ENCODE results near the gene DPP10. TPM values are rescaled to one million over a fixed set of nuclear protein-coding genes. Genes with fewer than 3 reads are reported as not detected.

DPP10 gene
- total and polyA plus RNA-seq, 10 donors = 0.02 TPM; not detected in 9

GRCh38 chr2:114925296-114926255 is 483.1 kb downstream of the DPP10 start:
- TF ChIP-seq, protein P1, sequence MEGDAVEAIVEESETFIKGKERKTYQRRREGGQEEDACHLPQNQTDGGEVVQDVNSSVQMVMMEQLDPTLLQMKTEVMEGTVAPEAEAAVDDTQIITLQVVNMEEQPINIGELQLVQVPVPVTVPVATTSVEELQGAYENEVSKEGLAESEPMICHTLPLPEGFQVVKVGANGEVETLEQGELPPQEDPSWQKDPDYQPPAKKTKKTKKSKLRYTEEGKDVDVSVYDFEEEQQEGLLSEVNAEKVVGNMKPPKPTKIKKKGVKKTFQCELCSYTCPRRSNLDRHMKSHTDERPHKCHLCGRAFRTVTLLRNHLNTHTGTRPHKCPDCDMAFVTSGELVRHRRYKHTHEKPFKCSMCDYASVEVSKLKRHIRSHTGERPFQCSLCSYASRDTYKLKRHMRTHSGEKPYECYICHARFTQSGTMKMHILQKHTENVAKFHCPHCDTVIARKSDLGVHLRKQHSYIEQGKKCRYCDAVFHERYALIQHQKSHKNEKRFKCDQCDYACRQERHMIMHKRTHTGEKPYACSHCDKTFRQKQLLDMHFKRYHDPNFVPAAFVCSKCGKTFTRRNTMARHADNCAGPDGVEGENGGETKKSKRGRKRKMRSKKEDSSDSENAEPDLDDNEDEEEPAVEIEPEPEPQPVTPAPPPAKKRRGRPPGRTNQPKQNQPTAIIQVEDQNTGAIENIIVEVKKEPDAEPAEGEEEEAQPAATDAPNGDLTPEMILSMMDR (IDR thresholded peaks at IDR 0.05 in 8 of 11, conservative IDR thresholded peaks at IDR 0.05 in 3 of 11) = no peak
- TF ChIP-seq POLR2AphosphoS5 (IDR thresholded peaks at IDR 0.05) (no peak), POLR2A (IDR thresholded peaks at IDR 0.05) (no peak)
- Histone ChIP-seq H3K9me3 (peaks cover 0 to 51% (median 30%) of the 10 kb centered on the region in 8 donors), H3K4me3 (no peak overlapping the region), H3K27me3 (replicated peaks in 1 of 7) (no peaks in the 10 kb centered on the region), H3K27ac (no peak overlapping the region), H3K4me1 (no peaks in the 10 kb centered on the region), H3K36me3 (no peaks in the 10 kb centered on the region)
- intact Hi-C loops (cut with DNase I; ENCODE audit: low total_unique reads) = no loop called here
- DNase-seq = no peak
- WGBS, 5 donors = 70 to 77% (median 75%) methylated on average over 10 of the region's 10 CpGs

GRCh38 chr2:114926303-114926702 is 483.9 kb downstream of the DPP10 start:
- peaks cover 0 to 57% (median 31%) of the 10 kb centered on the region in 8 donors for H3K9me3 ChIP-seq
- no peaks in the 10 kb centered on the region for H3K36me3 ChIP-seq
- 78 to 90% (median 83%) methylated on average over 4 of the region's 4 CpGs for WGBS, 5 donors
- DNase-seq = no peak
- intact Hi-C loops (cut with DNase I; ENCODE audit: low total_unique reads) = no loop called here
- no peaks in the 10 kb centered on the region for H3K4me1 ChIP-seq
- TF ChIP-seq, protein P1 (IDR thresholded peaks at IDR 0.05 in 8 of 11, conservative IDR thresholded peaks at IDR 0.05 in 3 of 11) = no peak
- TF ChIP-seq POLR2A (IDR thresholded peaks at IDR 0.05) (no peak), POLR2AphosphoS5 (IDR thresholded peaks at IDR 0.05) (no peak)
- no peak overlapping the region for H3K27ac ChIP-seq
- H3K4me3 ChIP-seq = no peak overlapping the region
- no peaks in the 10 kb centered on the region for H3K27me3 ChIP-seq (replicated peaks in 1 of 7)

DNA sequence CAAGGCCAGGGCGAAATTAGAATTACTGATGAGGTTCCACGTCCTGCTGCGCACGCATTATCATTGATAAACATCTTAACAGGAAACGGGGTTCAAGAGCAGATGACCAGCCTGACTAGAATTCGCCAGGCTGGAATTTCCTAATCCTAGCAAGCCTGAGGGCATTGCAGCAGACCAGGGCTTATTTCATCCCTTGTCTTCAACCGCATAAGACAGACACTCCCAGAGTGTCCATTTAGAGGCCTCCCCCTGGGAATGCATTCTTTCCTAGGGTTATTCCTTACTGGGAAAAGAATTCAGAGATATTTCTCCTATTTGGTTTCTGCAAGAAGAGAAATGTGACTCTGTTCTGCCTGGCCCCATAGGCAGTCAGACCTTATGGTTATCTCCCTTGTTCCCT is 486.8 kb downstream of the DPP10 start:
- no peaks in the 10 kb centered on the region for H3K27me3 ChIP-seq (replicated peaks in 1 of 7)

More for the DNA sequence above, 486.8 kb downstream of the DPP10 start:
- no peak for TF ChIP-seq POLR2A (IDR thresholded peaks at IDR 0.05)
- no peak for TF ChIP-seq POLR2AphosphoS5 (IDR thresholded peaks at IDR 0.05)
- TF ChIP-seq, protein P1 (IDR thresholded peaks at IDR 0.05 in 8 of 11, conservative IDR thresholded peaks at IDR 0.05 in 3 of 11) = no peak
- Histone ChIP-seq H3K27ac (no peak overlapping the region), H3K36me3 (no peaks in the 10 kb centered on the region), H3K4me1 (no peaks in the 10 kb centered on the region), H3K4me3 (no peak overlapping the region), H3K9me3 (peaks cover 0 to 56% (median 35%) of the 10 kb centered on the region in 8 donors)
- intact Hi-C loops (cut with DNase I; ENCODE audit: low total_unique reads) = no loop called here
- no peak for DNase-seq
- WGBS, 5 donors = 80 to 88% (median 83%) methylated on average over 7 of the region's 7 CpGs
